ENCODE data around the gene MARCHF6. TPM values are rescaled to one million over a fixed set of nuclear protein-coding genes. Genes with fewer than 3 reads are reported as not detected.

The MARCHF6 gene
- total RNA-seq, 1 donor = 69.5 TPM

DNA sequence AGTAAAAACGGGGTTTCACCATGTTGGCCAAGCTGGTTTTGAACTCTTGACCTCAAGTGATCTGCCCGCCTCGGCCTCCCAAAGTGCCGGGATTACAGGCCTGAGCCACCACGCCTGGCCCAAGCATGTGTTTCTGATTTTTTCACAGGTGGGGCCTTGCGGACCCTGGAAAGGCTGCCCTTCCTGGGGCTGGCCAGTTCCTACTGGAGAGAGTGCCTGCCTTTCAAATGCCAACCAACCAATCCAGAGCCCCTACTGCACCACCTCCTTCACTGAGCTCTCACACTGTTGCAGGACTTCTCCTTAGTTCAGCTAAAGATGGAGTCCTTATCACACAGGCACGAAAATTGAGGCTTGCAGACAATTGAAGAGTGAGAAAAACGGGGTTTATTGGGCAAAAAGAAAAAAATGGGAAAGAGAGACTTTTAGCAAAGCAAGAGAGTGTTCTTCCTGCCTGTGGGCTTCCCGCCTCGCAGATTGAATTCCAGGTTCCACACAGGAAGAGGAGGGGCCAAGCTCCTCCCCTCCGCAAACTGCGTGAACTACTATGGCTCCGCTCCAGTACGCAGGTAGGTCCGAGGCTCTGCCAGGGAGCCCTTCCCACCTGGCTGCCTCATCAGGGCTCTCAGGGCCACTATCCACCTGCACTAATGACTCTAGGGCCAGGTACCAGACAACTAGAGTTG, 37.5 kb upstream of the MARCHF6 start:
- DNase-seq (ENCODE audit: low read depth) = no peak
- TF ChIP-seq, protein P1, sequence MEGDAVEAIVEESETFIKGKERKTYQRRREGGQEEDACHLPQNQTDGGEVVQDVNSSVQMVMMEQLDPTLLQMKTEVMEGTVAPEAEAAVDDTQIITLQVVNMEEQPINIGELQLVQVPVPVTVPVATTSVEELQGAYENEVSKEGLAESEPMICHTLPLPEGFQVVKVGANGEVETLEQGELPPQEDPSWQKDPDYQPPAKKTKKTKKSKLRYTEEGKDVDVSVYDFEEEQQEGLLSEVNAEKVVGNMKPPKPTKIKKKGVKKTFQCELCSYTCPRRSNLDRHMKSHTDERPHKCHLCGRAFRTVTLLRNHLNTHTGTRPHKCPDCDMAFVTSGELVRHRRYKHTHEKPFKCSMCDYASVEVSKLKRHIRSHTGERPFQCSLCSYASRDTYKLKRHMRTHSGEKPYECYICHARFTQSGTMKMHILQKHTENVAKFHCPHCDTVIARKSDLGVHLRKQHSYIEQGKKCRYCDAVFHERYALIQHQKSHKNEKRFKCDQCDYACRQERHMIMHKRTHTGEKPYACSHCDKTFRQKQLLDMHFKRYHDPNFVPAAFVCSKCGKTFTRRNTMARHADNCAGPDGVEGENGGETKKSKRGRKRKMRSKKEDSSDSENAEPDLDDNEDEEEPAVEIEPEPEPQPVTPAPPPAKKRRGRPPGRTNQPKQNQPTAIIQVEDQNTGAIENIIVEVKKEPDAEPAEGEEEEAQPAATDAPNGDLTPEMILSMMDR (IDR thresholded peaks at IDR 0.05; ENCODE audit: insufficient read depth, low read depth, low read length) = no peak
- no peak overlapping the region for H3K4me3 ChIP-seq (ENCODE audit: low read depth, low read length)

DNA sequence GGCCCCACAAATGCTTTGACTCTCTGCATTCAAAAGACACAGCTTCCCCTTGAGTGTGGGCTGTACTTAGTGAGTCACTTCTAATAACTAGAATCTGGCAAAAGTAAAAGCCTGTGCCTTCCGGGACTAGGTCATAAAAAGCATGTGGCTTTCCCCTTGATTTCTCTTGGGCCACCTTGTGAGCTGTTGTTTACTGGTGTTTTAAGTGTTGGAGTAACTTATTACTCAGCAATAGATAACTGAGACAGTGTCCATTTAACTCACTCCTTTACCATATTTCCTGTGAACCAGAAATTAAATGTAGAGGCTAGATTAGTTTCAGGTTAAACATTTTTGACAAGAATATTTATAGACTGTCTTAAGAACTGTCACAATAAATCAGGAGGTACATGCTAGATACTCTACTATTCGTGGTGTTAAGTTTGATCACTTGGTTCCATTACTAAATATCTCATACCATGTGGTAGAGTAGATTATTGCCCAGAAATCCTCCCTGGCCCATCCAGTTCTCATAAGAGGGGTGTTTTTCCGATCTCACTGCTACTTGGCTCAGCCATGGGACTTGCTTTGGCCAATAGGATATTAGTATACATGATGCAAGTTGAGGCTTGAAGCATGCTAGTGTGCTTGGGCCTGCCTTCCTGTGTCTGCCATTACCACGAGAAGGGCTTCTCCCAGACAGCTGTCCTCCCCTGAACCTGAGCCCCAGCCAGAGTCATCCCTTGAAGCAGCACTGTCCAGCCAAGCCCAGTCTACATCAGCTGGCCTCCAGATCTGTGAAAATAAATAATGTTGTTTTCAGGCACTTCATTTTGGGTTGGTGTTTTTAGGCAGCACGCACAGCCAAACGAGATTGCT, 35.4 kb upstream of the MARCHF6 start:
- TF ChIP-seq, protein P1 (IDR thresholded peaks at IDR 0.05; ENCODE audit: insufficient read depth, low read depth, low read length) = no peak
- H3K4me3 ChIP-seq (ENCODE audit: low read depth, low read length) = no peak overlapping the region
- peak; percentile 51 for DNase-seq (ENCODE audit: low read depth)

DNA sequence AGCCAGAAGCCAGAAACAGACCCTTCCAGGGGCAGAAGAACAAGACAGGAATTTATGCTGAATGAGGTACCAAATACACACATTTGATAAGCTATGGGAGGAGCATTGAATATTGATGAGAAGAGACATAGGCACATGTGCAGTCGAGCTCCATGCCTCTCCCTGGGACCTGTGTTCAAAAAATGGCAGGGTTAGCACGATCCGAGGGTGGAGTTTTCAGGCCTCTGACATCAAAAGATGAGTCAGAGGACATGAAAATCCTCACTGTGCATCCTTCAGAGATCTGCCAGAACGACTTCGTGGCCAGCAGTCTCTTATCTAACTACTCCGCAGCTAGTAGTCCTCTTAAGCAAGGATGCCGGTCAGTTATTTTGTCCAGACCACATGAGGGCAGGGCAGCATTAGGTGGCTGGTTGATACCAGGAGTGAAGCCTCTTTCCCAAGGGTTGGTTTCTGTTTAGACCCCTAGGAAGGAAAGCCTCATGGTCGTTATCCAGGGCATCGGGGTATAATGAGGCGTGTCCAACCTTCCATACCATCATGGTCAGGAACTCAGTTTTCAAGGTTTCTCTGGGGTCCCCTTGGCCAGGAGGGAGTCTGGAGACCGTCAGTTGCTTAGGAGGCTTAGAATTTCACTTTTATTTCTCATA, 34.2 kb upstream of the MARCHF6 start:
- DNase-seq (ENCODE audit: low read depth) = peak; percentile 92
- TF ChIP-seq, protein P1 (IDR thresholded peaks at IDR 0.05; ENCODE audit: insufficient read depth, low read depth, low read length) = peak; percentile 38
- H3K4me3 ChIP-seq (ENCODE audit: low read depth, low read length) = no peak overlapping the region

DNA sequence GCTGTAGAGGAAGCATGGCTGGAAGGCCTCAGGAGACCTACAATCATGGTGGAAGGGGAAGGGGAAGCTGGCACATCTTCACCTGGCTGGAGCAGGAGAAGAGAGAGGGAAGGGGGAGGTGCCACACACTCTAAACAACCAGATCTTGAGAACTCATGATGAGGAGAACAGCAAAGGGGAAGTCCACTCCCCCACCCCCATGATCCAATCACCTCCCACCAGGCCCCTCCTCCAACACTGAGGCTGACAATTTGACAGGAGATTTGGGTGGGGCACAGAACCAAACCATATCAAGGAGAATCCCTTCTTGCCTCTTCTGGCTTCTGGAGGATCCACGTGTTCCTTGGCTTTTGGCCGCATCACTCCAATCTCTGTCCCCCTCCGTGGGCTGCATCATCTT, 32.7 kb upstream of the MARCHF6 start:
- no peak for DNase-seq (ENCODE audit: low read depth)
- TF ChIP-seq, protein P1 (IDR thresholded peaks at IDR 0.05; ENCODE audit: insufficient read depth, low read depth, low read length) = no peak

DNA sequence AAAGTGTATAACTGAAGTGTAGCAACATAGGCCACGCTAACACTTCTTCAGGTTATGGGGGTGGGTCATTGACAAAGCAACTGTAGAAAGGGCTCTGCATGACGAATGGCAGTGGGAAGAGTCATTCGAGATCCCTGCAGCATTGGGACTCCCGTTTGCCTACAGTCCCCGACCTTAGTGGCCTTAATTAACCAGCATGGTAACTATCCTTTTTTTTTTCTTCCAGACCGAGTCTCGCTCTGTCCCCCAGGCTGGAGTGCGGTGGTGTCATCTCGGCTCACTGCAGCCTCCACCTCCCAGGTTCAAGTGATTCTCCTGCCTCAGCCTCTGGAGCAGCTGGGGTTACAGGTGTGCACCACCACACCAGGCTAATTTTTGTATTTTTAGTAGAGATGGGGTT, 31.6 kb upstream of the MARCHF6 start:
- H3K4me3 ChIP-seq (ENCODE audit: low read depth, low read length) = no peak overlapping the region
- no peak for DNase-seq (ENCODE audit: low read depth)
- TF ChIP-seq, protein P1 (IDR thresholded peaks at IDR 0.05; ENCODE audit: insufficient read depth, low read depth, low read length) = no peak

More for the DNA sequence above, 32.7 kb upstream of the MARCHF6 start:
- no peak overlapping the region for H3K4me3 ChIP-seq (ENCODE audit: low read depth, low read length)

DNA sequence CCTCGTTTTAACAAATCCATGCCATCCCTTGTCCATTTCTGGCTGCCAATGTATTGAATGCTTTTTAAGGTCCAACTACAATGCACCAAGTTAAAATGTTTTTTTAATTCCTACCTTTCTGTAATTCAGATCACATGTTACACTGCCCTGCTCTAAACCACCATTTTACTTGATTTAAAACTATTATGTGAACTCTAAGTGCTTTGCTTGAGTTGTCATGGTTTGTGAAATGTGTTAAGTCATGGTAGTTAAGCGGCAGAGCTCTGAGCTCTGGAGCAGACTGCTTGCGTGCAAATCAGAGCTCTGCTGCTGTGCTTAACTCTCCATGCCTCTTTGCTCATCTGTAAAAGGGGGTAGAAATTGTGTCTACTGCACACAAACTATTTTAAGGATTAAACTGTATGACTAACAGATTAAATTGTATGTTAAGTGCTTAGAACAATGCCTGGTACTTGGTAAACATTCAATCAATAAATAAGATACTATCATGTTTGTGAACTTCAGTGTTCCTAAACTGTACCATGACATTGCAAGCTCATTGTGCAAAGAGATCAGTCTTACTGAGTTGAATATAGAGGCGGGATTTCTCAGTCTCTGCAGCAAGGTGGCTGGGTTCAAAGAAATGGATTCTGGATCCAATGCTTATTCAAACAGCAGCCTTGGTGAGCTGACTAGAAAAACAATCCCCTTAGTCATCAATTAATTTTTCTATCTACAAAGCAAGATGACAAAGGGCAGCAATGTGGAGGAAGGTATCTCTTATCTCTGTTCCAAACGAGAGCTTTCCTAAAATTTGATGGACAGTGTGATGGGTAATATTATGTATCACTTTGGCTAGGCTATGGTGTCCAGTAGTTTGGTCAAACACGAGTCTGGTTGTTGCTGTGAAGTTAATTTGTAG, 29.7 kb upstream of the MARCHF6 start:
- TF ChIP-seq, protein P1 (IDR thresholded peaks at IDR 0.05; ENCODE audit: insufficient read depth, low read depth, low read length) = no peak
- DNase-seq (ENCODE audit: low read depth) = no peak
- no peak overlapping the region for H3K4me3 ChIP-seq (ENCODE audit: low read depth, low read length)

Data from fibroblast of villous mesenchyme (primary cell).